PC-9 (cell line): ENCODE measurements around the gene XRCC5. TPM values are rescaled to one million over a fixed set of nuclear protein-coding genes. Genes with fewer than 3 reads are reported as not detected.

Source experiments
- BruUV-seq: library from RNA; stranded (reverse); fragments of 400-500 nt; replicated peaks from 2 replicates; lab custom pipeline; 2021; lab: Mats Ljungman, UMichigan
- CTCF ChIA-PET: fragments of 300-600 bp; sonication (Branson Sonifier 250); formaldehyde crosslinking; loops from one replicate; lab custom pipeline; 2022; ENCODE audit warnings: antibody characterized with exemption; lab: Charles Lee
- POLR2A ChIA-PET: fragments of 300-600 bp; sonication (Branson Sonifier 250); formaldehyde crosslinking; loops from one replicate; lab custom pipeline; 2022; ENCODE audit warnings: antibody characterized with exemption; ENCODE audit not compliant: unreplicated experiment; lab: Charles Lee
- DNase-seq, 2 experiments: peaks; one replicate each; pipeline versions ENCODE4 v3.0.0 to v3.0.0-alpha.2; 2015 to 2022; ENCODE audit warnings: mixed read lengths in 1 of 2
- H2AFZ ChIP-seq: fragments of 200-600 bp; sonication (generic); 2 replicates; pipeline ENCODE4 v1.8.1; 2017; ENCODE audit warnings: antibody characterized with exemption
- H3F3A ChIP-seq: fragments of 200-600 bp; sonication (generic); 2 replicates; pipeline ENCODE4 v1.8.1; 2017; ENCODE audit warnings: antibody characterized with exemption, mild to moderate bottlenecking, low read depth; ENCODE audit not compliant: insufficient read depth
- H3K27ac ChIP-seq: fragments of 200-600 bp; sonication (generic); 2 replicates; pipeline ENCODE4 v1.6.1; 2016; ENCODE audit warnings: mixed run types
- H3K27me3 ChIP-seq: fragments of 200-600 bp; sonication (generic); 2 replicates; pipeline ENCODE4 v1.6.1; 2016; ENCODE audit warnings: low read depth, mixed run types; ENCODE audit not compliant: insufficient read depth
- H3K36me3 ChIP-seq: fragments of 200-600 bp; sonication (generic); 2 replicates; pipeline ENCODE4 v1.6.1; 2016; ENCODE audit warnings: low read depth, mixed run types
- H3K4me1 ChIP-seq: fragments of 200-600 bp; sonication (generic); replicated peaks from 2 replicates; pipeline ENCODE4 v1.6.1; 2016; ENCODE audit warnings: mixed run types; ENCODE audit not compliant: insufficient read depth
- H3K4me2 ChIP-seq: fragments of 200-600 bp; sonication (generic); 2 replicates; pipeline ENCODE4 v1.6.1; 2017; ENCODE audit warnings: mixed run types
- H3K4me3 ChIP-seq: fragments of 200-600 bp; sonication (generic); 2 replicates; pipeline ENCODE4 v1.6.1; 2016; ENCODE audit warnings: mixed run types
- H3K79me2 ChIP-seq: fragments of 200-600 bp; sonication (generic); 2 replicates; pipeline ENCODE4 v1.6.1; 2017; ENCODE audit warnings: low read depth, mixed run types
- H3K9me2 ChIP-seq: fragments of 200-600 bp; sonication (generic); 2 replicates; pipeline ENCODE4 v1.8.1; 2017; ENCODE audit warnings: mild to moderate bottlenecking; ENCODE audit not compliant: insufficient read depth
- H3K9me3 ChIP-seq: fragments of 200-600 bp; sonication (generic); 2 replicates; pipeline ENCODE4 v1.8.1; 2016; ENCODE audit warnings: low read depth; ENCODE audit not compliant: insufficient read depth
- H4K20me1 ChIP-seq: fragments of 200-600 bp; sonication (generic); 2 replicates; pipeline ENCODE4 v1.8.1; 2017; ENCODE audit not compliant: insufficient read depth
- EZH2 ChIP-seq: fragments of 200-600 bp; sonication (generic); IDR thresholded peaks from 2 replicates; pipeline ENCODE4 v1.8.0; 2017; ENCODE audit warnings: antibody characterized with exemption, low read depth
- intact Hi-C: fragments of 100-400 bp; cut with micrococcal nuclease; formaldehyde crosslinking; loops from one replicate; pipeline ENCODE4 v1.10.0; 2022; ENCODE audit not compliant: unreplicated experiment
- total RNA-seq: library from RNA; stranded (reverse); gene quantifications from 2 replicates; pipeline ENCODE4 v1.2.3, GENCODE V29; 2021
- TF ChIP-seq, protein P1 (sequence below): fragments of 200-600 bp; sonication (generic); conservative IDR thresholded peaks from 2 replicates; pipeline ENCODE4 v1.6.1; 2017; ENCODE audit warnings: mixed run types, antibody characterized with exemption, mild to moderate bottlenecking, moderate library complexity

XRCC5 gene
- total RNA-seq, 1 experiment from 2014 or later, result 275 TPM

DNA sequence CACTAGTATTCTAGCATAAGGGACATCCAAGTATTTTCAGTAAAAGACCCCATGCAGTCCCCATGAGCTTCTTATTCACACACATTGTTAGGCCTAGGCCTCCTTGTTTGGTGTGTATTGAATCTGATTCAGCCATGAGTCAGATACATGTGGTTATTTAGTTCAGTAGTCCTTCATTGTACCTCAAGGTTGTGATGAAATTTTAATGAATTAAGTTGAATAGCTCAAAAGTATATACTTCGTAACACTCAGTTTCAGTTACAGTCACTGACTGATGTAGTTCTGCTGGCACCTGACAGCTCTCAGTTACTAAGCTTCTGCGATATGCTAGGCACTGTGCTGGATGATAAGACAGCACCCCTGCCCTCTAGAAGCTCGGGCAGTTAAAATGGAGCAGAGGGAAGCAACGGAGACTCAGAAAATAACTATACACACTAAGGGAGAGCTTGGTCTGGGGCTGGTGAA is 86.4 kb downstream of the XRCC5 start:
- POLR2A ChIA-PET, result no interaction called here
- Histone ChIP-seq H3K4me1 (no peaks in the 10 kb centered on the region), H3K9me2 (no peaks in the 10 kb centered on the region; the same call in 1 of the 2 replicates), H2AFZ (no peak overlapping the region), H3K27ac (peak overlapping the region; percentile 13; the same call in 1 of the 2 replicates), H4K20me1 (no peaks in the 10 kb centered on the region; the same call in 1 of the 2 replicates), H3K36me3 (peaks cover 62% of the 10 kb centered on the region), H3K79me2 (no peaks in the 10 kb centered on the region), H3K9me3 (no peaks in the 10 kb centered on the region), H3F3A (peaks cover 17% of the 10 kb centered on the region), H3K27me3 (no peaks in the 10 kb centered on the region), H3K4me3 (no peak overlapping the region), H3K4me2 (no peak overlapping the region)
- intact Hi-C loops, result no loop called here
- TF ChIP-seq, protein P1, sequence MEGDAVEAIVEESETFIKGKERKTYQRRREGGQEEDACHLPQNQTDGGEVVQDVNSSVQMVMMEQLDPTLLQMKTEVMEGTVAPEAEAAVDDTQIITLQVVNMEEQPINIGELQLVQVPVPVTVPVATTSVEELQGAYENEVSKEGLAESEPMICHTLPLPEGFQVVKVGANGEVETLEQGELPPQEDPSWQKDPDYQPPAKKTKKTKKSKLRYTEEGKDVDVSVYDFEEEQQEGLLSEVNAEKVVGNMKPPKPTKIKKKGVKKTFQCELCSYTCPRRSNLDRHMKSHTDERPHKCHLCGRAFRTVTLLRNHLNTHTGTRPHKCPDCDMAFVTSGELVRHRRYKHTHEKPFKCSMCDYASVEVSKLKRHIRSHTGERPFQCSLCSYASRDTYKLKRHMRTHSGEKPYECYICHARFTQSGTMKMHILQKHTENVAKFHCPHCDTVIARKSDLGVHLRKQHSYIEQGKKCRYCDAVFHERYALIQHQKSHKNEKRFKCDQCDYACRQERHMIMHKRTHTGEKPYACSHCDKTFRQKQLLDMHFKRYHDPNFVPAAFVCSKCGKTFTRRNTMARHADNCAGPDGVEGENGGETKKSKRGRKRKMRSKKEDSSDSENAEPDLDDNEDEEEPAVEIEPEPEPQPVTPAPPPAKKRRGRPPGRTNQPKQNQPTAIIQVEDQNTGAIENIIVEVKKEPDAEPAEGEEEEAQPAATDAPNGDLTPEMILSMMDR, result no peak
- TF ChIP-seq EZH2, result no peak
- no TSS peak for BruUV-seq
- CTCF ChIA-PET, result no interaction called here
- no peak for DNase-seq

DNA sequence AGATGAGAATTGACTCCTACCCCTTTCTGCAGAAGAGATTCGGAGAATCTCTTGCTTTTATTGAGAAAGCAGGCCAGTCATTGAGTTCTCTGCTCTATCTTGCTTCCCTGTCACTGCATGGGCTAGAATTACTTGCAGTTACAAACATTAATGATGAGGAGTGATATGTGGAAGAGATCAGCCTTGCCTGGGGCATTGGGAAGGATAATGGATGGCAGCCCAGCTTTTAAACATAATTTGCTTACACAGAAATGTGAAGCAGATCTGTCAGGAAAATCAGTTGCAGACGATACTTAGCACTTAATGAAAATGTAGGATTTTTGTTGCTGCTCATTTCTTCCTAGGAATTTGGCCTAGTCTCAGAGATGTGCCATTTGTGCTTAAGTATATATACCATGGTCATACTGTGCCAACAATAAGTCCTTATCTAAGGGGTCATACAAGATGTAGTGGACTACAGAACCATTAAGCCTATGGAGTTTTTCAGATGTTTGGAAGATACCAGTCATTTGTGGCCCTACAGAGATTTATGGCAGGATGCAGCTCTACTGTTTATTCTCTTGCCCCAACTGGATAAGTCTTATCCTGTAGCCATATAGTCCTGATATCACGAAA is 92.7 kb downstream of the XRCC5 start:
- Histone ChIP-seq H3K4me1 (no peaks in the 10 kb centered on the region), H3K27ac (no peak overlapping the region), H3K36me3 (peaks cover 78% of the 10 kb centered on the region), H3K9me3 (no peaks in the 10 kb centered on the region), H3F3A (peaks cover 17% of the 10 kb centered on the region), H3K4me3 (no peak overlapping the region), H4K20me1 (no peaks in the 10 kb centered on the region), H3K9me2 (no peaks in the 10 kb centered on the region), H3K79me2 (peaks cover 4% of the 10 kb centered on the region; the same call in 1 of the 2 replicates), H3K4me2 (no peak overlapping the region), H2AFZ (no peak overlapping the region), H3K27me3 (no peaks in the 10 kb centered on the region)
- BruUV-seq, result no TSS peak
- CTCF ChIA-PET, result no interaction called here
- intact Hi-C loops, result no loop called here
- POLR2A ChIA-PET, result interaction anchor here (0.6 kb wide), 1 partner anchor 27 kb away, joined by 8 read pairs; no protein-coding TSS in a partner anchor
- no peak for DNase-seq
- no peak for TF ChIP-seq EZH2
- TF ChIP-seq, protein P1, result no peak

DNA sequence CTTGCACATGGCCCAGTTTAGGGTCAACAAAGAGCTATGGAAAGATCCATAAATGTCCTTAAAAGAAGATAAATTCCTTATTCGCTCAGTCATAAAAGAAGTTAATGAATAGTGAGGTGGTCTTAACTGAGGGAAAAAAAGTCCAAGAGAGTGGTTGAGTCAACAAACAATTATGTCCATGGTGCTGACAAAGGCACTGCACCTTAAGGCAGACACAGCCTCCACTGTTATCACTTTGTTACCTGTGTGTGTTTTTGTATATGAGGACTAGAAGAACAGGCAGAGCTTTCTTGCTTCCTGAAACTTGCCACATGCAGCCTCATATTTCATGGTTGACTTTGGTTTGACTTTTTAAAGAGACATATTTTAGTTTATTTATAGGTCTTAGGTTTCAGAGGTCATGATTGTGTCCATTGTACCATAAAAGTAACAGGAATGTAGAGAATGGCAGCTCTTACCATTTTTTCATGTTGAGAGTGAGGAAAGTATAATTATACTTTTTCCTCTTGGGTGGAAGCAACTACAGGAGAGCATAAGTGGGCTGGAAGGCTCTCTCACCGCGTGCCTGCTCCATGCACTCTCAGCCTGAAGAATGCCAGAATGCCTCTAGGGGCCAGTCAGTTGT is 93.6 kb downstream of the XRCC5 start:
- H3K27me3 ChIP-seq, result no peaks in the 10 kb centered on the region
- peaks cover 4% of the 10 kb centered on the region; the same call in 1 of the 2 replicates for H3K79me2 ChIP-seq
- no peaks in the 10 kb centered on the region for H3K4me1 ChIP-seq
- H3F3A ChIP-seq, result peaks cover 14% of the 10 kb centered on the region
- no peak for DNase-seq
- H3K4me2 ChIP-seq, result no peak overlapping the region
- intact Hi-C loops, result no loop called here
- TF ChIP-seq EZH2, result no peak
- TF ChIP-seq, protein P1, result no peak
- ChIA-PET POLR2A (interaction anchor here (0.6 kb wide), 1 partner anchor 380 kb away, joined by 3 read pairs; no protein-coding TSS in a partner anchor), CTCF (no interaction called here)
- H3K36me3 ChIP-seq, result peaks cover 69% of the 10 kb centered on the region
- no peaks in the 10 kb centered on the region for H3K9me2 ChIP-seq
- no peak overlapping the region for H3K27ac ChIP-seq
- H3K9me3 ChIP-seq, result no peaks in the 10 kb centered on the region
- no peak overlapping the region for H3K4me3 ChIP-seq
- H2AFZ ChIP-seq, result no peak overlapping the region
- BruUV-seq, result no TSS peak
- no peaks in the 10 kb centered on the region for H4K20me1 ChIP-seq
